Endothelial cell (in vitro differentiated cells): ENCODE measurements around the gene ANKRD28. TPM values are rescaled to one million over a fixed set of nuclear protein-coding genes. Genes with fewer than 3 reads are reported as not detected.

Experiments used
- microRNA-seq: library from miRNA; unstranded; fragments of <30 nt; microRNA quantifications from one replicate; pipeline ENCODE4, GENCODE V29; 2020; ENCODE audit not compliant: unreplicated experiment
- total RNA-seq: library from RNA; stranded (reverse); fragmentation: NEBNext Ultra II Directional; extraction: Animal tissue kit (Norgen Biotek cat#: 25700); gene quantifications from one replicate; pipeline ENCODE4 v1.2.1, GENCODE V29; 2021; ENCODE audit not compliant: unreplicated experiment

The ANKRD28 gene
- total RNA-seq, 1 donor from 2014 or later, result 22.6 TPM

Small RNA genes within 50 kb of the gene (microRNA-seq; reads per million reads assigned to microRNA genes)
- gene MIR3134, result not detected

Other genes starting within 250 kb of the ANKRD28 start
- gene HACL1, start 196.4 kb downstream of the ANKRD28 start, total RNA-seq, result 17.5 TPM
- gene BTD, start 196.2 kb downstream of the ANKRD28 start, total RNA-seq, result 13.1 TPM